ENCODE data around the gene MBNL1. TPM values are rescaled to one million over a fixed set of nuclear protein-coding genes. Genes with fewer than 3 reads are reported as not detected.

MBNL1 gene
- total RNA-seq, 1 experiment from 2014 or later, result 130 TPM

- no peak for DNase-seq (ENCODE audit: extremely low read depth, low read depth)
Observed at GRCh38 chr3:152339881-152340505, 71.3 kb downstream of the MBNL1 start.

- no peak for DNase-seq (ENCODE audit: extremely low read depth, low read depth)
Observed at GRCh38 chr3:152345233-152345632, 76.5 kb downstream of the MBNL1 start.

- DNase-seq (ENCODE audit: extremely low read depth, low read depth), result no peak
Observed at GRCh38 chr3:152346058-152346457, 77.3 kb downstream of the MBNL1 start.

GRCh38 chr3:152346740-152347139, 78.0 kb downstream of the MBNL1 start:
- no peak for DNase-seq (ENCODE audit: extremely low read depth, low read depth)

GRCh38 chr3:152348436-152349177, 79.9 kb downstream of the MBNL1 start:
- no peak for DNase-seq (ENCODE audit: extremely low read depth, low read depth)

GRCh38 chr3:152349392-152349791, 80.7 kb downstream of the MBNL1 start:
- DNase-seq (ENCODE audit: extremely low read depth, low read depth), result no peak

- no peak for DNase-seq (ENCODE audit: extremely low read depth, low read depth)
Observed at GRCh38 chr3:152350139-152350538, 81.4 kb downstream of the MBNL1 start.

- DNase-seq (ENCODE audit: extremely low read depth, low read depth), result no peak
Observed at GRCh38 chr3:152350776-152351175, 82.0 kb downstream of the MBNL1 start.

- DNase-seq (ENCODE audit: extremely low read depth, low read depth), result no peak
Observed at GRCh38 chr3:152352554-152352953, 83.8 kb downstream of the MBNL1 start.

- DNase-seq (ENCODE audit: extremely low read depth, low read depth), result no peak
Observed at GRCh38 chr3:152353578-152353977, 84.8 kb downstream of the MBNL1 start.

GRCh38 chr3:152355744-152356665, 87.3 kb downstream of the MBNL1 start:
- no peak for DNase-seq (ENCODE audit: extremely low read depth, low read depth)

- no peak for DNase-seq (ENCODE audit: extremely low read depth, low read depth)
Observed at GRCh38 chr3:152356870-152357276, 88.1 kb downstream of the MBNL1 start.

GRCh38 chr3:152357587-152357986, 88.9 kb downstream of the MBNL1 start:
- no peak for DNase-seq (ENCODE audit: extremely low read depth, low read depth)

- no peak for DNase-seq (ENCODE audit: extremely low read depth, low read depth)
Observed at GRCh38 chr3:152359385-152360248, 90.9 kb downstream of the MBNL1 start.

- DNase-seq (ENCODE audit: extremely low read depth, low read depth), result no peak
Observed at GRCh38 chr3:152360302-152360701, 91.6 kb downstream of the MBNL1 start.

GRCh38 chr3:152360966-152361365, 92.2 kb downstream of the MBNL1 start:
- no peak for DNase-seq (ENCODE audit: extremely low read depth, low read depth)

GRCh38 chr3:152362086-152362485, 93.4 kb downstream of the MBNL1 start:
- DNase-seq (ENCODE audit: extremely low read depth, low read depth), result no peak

GRCh38 chr3:152364237-152364636, 95.5 kb downstream of the MBNL1 start:
- no peak for DNase-seq (ENCODE audit: extremely low read depth, low read depth)

- no peak for DNase-seq (ENCODE audit: extremely low read depth, low read depth)
Observed at GRCh38 chr3:152365126-152365525, 96.4 kb downstream of the MBNL1 start.

All from NCI-H460 (cell line).